Measurements from ENCODE around the gene ZKSCAN1.
"Not testable (repeated sequence)": the region's sequence is repeated elsewhere in the genome, so short reads cannot be mapped to it uniquely, and the experiment has no call there.

The ZKSCAN1 gene

DNA sequence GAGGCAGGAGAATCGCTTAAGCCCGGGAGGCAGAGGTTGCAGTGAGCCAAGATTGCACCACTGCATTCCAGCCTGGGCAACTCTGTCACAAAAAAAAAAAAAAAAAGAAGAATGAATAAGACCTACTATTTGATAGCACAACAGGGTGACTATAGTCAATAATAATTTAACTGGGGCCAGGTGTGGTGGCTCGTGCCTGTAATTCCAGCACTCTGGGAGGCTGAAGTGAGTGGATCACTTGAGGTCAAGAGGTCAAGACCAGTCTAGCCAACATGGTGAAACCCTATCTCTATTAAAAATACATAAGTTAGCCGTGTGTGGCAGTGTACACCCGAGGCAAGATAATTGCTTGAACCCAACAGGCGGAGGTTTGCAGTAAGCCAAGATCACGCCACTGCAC lies 41.6 kb upstream of the ZKSCAN1 start:
- not testable (repeated sequence) for H3K4ac ChIP-seq (ENCODE audit: low read depth, low read length); H3K4me1 ChIP-seq (ENCODE audit: control insufficient read depth in 1 of 2, insufficient read depth in 2 of 2, low read length in 2 of 2); H2AFZ ChIP-seq (ENCODE audit: insufficient read depth, low read length, poor library complexity); H4K12ac ChIP-seq (ENCODE audit: low read depth, low read length); H2BK5ac ChIP-seq (ENCODE audit: low read depth, low read length, poor library complexity); H3K23ac ChIP-seq (ENCODE audit: low read length); H3K79me2 ChIP-seq (ENCODE audit: control insufficient read depth, insufficient read depth, low read length, poor library complexity); H3K18ac ChIP-seq (ENCODE audit: low read length); H3K36me3 ChIP-seq (ENCODE audit: control insufficient read depth in 1 of 2, insufficient read depth in 2 of 2, low read length in 2 of 2); H3K9ac ChIP-seq (ENCODE audit: low read length); H3K14ac ChIP-seq (ENCODE audit: low read length); H2BK12ac ChIP-seq (ENCODE audit: low read length); H3K4me3 ChIP-seq (ENCODE audit: low read depth, low read length); H2BK120ac ChIP-seq (ENCODE audit: insufficient read depth, low read length, poor library complexity); H3K27me3 ChIP-seq (ENCODE audit: insufficient read depth, low read length); H3K27ac ChIP-seq (ENCODE audit: low read depth, low read length); H4K91ac ChIP-seq (ENCODE audit: low read depth, low read length); H3K79me1 ChIP-seq (ENCODE audit: low read length); H3K4me2 ChIP-seq (ENCODE audit: low read length); H2AK5ac ChIP-seq (ENCODE audit: low read length); H3K9me3 ChIP-seq (ENCODE audit: insufficient read depth, low read depth, low read length); H4K8ac ChIP-seq (ENCODE audit: low read depth, low read length)
- WGBS (ENCODE audit: extremely low coverage, insufficient coverage, insufficient read length): no CpG with 5 or more reads among the region's 7 CpGs
- peak; percentile 85 to 89 for DNase-seq

DNA sequence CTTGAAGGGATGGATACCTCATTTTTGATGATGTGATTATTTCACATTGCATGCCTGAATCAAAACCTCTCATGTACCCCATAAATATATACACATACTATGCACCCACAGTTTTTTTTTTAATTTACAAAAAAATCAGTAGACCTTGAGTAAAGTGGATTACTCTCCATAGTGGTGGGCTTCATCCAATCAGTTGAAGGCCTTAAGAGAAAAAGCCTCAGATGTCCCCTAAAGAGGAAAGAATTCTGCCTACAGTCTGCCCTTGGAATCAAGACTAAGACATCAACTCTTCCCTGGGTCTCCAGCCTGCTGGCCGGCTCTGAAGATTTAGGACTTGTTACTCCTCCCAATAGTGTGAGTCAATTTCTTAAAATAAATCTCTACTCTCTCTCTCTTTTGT lies 40.7 kb upstream of the ZKSCAN1 start:
- Histone ChIP-seq H4K12ac (ENCODE audit: low read depth, low read length) (no peak overlapping the region), H2AK5ac (ENCODE audit: low read length) (no peak overlapping the region), H3K27ac (ENCODE audit: low read depth, low read length) (no peak overlapping the region), H2BK12ac (ENCODE audit: low read length) (no peak overlapping the region), H3K18ac (ENCODE audit: low read length) (no peak overlapping the region), H3K27me3 (ENCODE audit: insufficient read depth, low read length) (no peaks in the 10 kb centered on the region), H3K14ac (ENCODE audit: low read length) (no peak overlapping the region), H3K79me1 (ENCODE audit: low read length) (no peaks in the 10 kb centered on the region), H3K4me1 (ENCODE audit: control insufficient read depth in 1 of 2, insufficient read depth in 2 of 2, low read length in 2 of 2) (no peaks in the 10 kb centered on the region), H3K4ac (ENCODE audit: low read depth, low read length) (no peak overlapping the region), H3K4me2 (ENCODE audit: low read length) (no peak overlapping the region), H3K79me2 (ENCODE audit: control insufficient read depth, insufficient read depth, low read length, poor library complexity) (no peaks in the 10 kb centered on the region), H3K4me3 (ENCODE audit: low read depth, low read length) (no peak overlapping the region), H4K8ac (ENCODE audit: low read depth, low read length) (no peak overlapping the region), H4K91ac (ENCODE audit: low read depth, low read length) (no peak overlapping the region), H2BK120ac (ENCODE audit: insufficient read depth, low read length, poor library complexity) (no peak overlapping the region), H3K9ac (ENCODE audit: low read length) (no peak overlapping the region), H2BK5ac (ENCODE audit: low read depth, low read length, poor library complexity) (no peak overlapping the region), H3K36me3 (ENCODE audit: control insufficient read depth in 1 of 2, insufficient read depth in 2 of 2, low read length in 2 of 2) (no peaks in the 10 kb centered on the region), H3K23ac (ENCODE audit: low read length) (no peak overlapping the region), H2AFZ (ENCODE audit: insufficient read depth, low read length, poor library complexity) (no peak overlapping the region), H3K9me3 (ENCODE audit: insufficient read depth, low read depth, low read length) (no peaks in the 10 kb centered on the region)
- peak in 1 of 2 donors; percentile 2 for DNase-seq
- WGBS (ENCODE audit: extremely low coverage, insufficient coverage, insufficient read length): no CpG with 5 or more reads among the region's 1 CpG

DNA sequence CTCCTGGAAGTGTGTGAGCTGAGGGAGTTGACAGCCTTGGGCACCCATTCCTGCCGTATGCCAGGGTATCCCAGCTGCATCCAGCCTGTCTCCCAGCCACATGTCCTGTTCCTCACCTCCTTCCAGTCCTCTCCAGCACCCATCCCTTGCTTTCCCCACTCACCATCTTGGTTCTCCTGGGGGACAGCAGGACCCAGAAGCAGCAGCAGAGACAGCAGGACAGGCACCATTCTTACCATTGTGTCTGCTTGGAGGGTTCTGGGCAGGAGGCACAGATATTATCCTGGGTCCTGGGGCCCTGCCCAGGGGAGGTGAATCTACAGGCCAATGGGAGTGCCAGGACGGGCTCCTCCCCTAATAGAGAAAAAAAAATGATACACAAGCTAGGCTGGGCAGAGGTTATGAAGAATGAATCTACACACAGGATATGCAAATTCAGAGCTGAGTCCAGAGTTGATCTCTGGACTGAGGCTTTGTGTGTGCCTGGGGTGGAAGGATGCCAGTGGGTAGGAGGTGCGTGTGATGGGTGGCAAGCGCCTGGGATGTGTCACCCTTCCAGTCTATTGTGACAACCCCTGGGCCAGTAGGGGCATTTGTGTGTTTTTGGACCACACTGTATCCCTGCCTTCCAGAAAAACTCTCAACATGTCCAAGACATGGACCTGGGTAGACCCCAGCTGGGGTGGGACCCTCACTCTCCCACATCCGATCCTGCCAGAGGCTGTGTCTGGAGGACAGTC lies 39.4 kb upstream of the ZKSCAN1 start, which contains the start of gene AZGP1:
AZGP1 (minus strand) TSS at position 250 of the 740 bp plus-strand sequence; CDS start at position 239, 11 bp downstream.
- no CpG with 5 or more reads among the region's 5 CpGs for WGBS (ENCODE audit: extremely low coverage, insufficient coverage, insufficient read length)
- no peak within 1 kb of the TSS for H4K12ac ChIP-seq (ENCODE audit: low read depth, low read length)

DNA sequence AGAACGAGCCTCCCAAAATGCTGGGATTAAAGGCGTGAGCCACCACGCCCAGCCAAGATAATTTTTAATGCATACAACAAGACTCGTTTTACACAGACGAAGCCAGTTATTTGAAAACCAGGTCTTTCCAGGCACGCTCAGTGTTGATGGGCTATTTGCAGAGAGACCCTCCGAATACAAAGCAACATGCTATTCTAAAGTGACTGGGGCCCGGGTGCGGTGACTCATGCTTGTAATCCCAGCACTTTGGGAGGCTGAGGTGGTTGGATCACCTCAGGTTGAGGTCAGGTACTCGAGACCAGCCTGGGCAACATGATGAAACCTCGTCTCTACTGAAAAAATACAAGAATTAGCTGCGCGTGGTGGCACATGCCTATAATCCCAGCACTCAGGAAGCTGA lies 38.8 kb upstream of the ZKSCAN1 start:
- Histone ChIP-seq H2BK120ac (ENCODE audit: insufficient read depth, low read length, poor library complexity) (no peak overlapping the region), H3K4me2 (ENCODE audit: low read length) (no peak overlapping the region), H4K12ac (ENCODE audit: low read depth, low read length) (no peak overlapping the region), H3K36me3 (ENCODE audit: control insufficient read depth in 1 of 2, insufficient read depth in 2 of 2, low read length in 2 of 2) (no peaks in the 10 kb centered on the region), H4K91ac (ENCODE audit: low read depth, low read length) (no peak overlapping the region), H3K9me3 (ENCODE audit: insufficient read depth, low read depth, low read length) (no peaks in the 10 kb centered on the region), H3K79me2 (ENCODE audit: control insufficient read depth, insufficient read depth, low read length, poor library complexity) (no peaks in the 10 kb centered on the region), H3K18ac (ENCODE audit: low read length) (no peak overlapping the region), H2BK12ac (ENCODE audit: low read length) (no peak overlapping the region), H3K4ac (ENCODE audit: low read depth, low read length) (no peak overlapping the region), H2AFZ (ENCODE audit: insufficient read depth, low read length, poor library complexity) (no peak overlapping the region), H4K8ac (ENCODE audit: low read depth, low read length) (no peak overlapping the region), H3K27me3 (ENCODE audit: insufficient read depth, low read length) (no peaks in the 10 kb centered on the region), H3K23ac (ENCODE audit: low read length) (no peak overlapping the region), H3K79me1 (ENCODE audit: low read length) (no peaks in the 10 kb centered on the region), H3K27ac (ENCODE audit: low read depth, low read length) (no peak overlapping the region), H3K4me3 (ENCODE audit: low read depth, low read length) (no peak overlapping the region), H2AK5ac (ENCODE audit: low read length) (no peak overlapping the region), H3K4me1 (ENCODE audit: control insufficient read depth in 1 of 2, insufficient read depth in 2 of 2, low read length in 2 of 2) (no peaks in the 10 kb centered on the region), H2BK5ac (ENCODE audit: low read depth, low read length, poor library complexity) (no peak overlapping the region), H3K14ac (ENCODE audit: low read length) (no peak overlapping the region), H3K9ac (ENCODE audit: low read length) (no peak overlapping the region)
- peak; percentile 1 to 4 for DNase-seq
- no CpG with 5 or more reads among the region's 13 CpGs for WGBS (ENCODE audit: extremely low coverage, insufficient coverage, insufficient read length)

More for the DNA sequence above, 39.4 kb upstream of the ZKSCAN1 start, which contains the start of gene AZGP1:
- Histone ChIP-seq H2BK5ac (ENCODE audit: low read depth, low read length, poor library complexity) (no peak within 1 kb of the TSS), H3K4ac (ENCODE audit: low read depth, low read length) (no peak within 1 kb of the TSS), H3K9me3 (ENCODE audit: insufficient read depth, low read depth, low read length) (no peaks in the 10 kb centered on the region), H3K79me1 (ENCODE audit: low read length) (no peaks in the 10 kb centered on the region), H3K4me2 (ENCODE audit: low read length) (no peak within 1 kb of the TSS), H3K4me1 (ENCODE audit: control insufficient read depth in 1 of 2, insufficient read depth in 2 of 2, low read length in 2 of 2) (no peaks in the 10 kb centered on the region), H3K4me3 (ENCODE audit: low read depth, low read length) (no peak within 1 kb of the TSS), H2AFZ (ENCODE audit: insufficient read depth, low read length, poor library complexity) (no peak within 1 kb of the TSS), H2BK12ac (ENCODE audit: low read length) (no peak within 1 kb of the TSS), H3K27ac (ENCODE audit: low read depth, low read length) (no peak within 1 kb of the TSS), H3K27me3 (ENCODE audit: insufficient read depth, low read length) (no peaks in the 10 kb centered on the region), H2BK120ac (ENCODE audit: insufficient read depth, low read length, poor library complexity) (no peak within 1 kb of the TSS), H3K9ac (ENCODE audit: low read length) (no peak within 1 kb of the TSS), H3K23ac (ENCODE audit: low read length) (no peak within 1 kb of the TSS), H3K14ac (ENCODE audit: low read length) (no peak within 1 kb of the TSS), H2AK5ac (ENCODE audit: low read length) (no peak within 1 kb of the TSS), H4K8ac (ENCODE audit: low read depth, low read length) (no peak within 1 kb of the TSS), H3K79me2 (ENCODE audit: control insufficient read depth, insufficient read depth, low read length, poor library complexity) (no peaks in the 10 kb centered on the region), H3K36me3 (ENCODE audit: control insufficient read depth in 1 of 2, insufficient read depth in 2 of 2, low read length in 2 of 2) (no peaks in the 10 kb centered on the region), H4K91ac (ENCODE audit: low read depth, low read length) (no peak within 1 kb of the TSS), H3K18ac (ENCODE audit: low read length) (no peak within 1 kb of the TSS)
- no peak for DNase-seq

All from trophoblast cell (in vitro differentiated cells and primary cell).